Trophoblast cell (in vitro differentiated cells and primary cell): ENCODE results near the gene ATF7.
A peak's percentile ranks its signal among the peaks of the same experiment; 100 is the strongest.
"Not testable (repeated sequence)": the region's sequence is repeated elsewhere in the genome, so short reads cannot be mapped to it uniquely, and the experiment has no call there.

Source experiments
- DNase-seq, 2 donors: peaks; one replicate each; pipeline ENCODE4 v3.0.0-alpha.2; 2016
- H2AFZ ChIP-seq: 2 replicates; pipeline ENCODE4 v1.6.1; 2013; ENCODE audit warnings: low read length, moderate library complexity, mild to moderate bottlenecking; ENCODE audit not compliant: insufficient read depth, poor library complexity
- H2AK5ac ChIP-seq: 2 replicates; pipeline ENCODE4 v1.6.1; 2013; ENCODE audit warnings: mild to moderate bottlenecking, low read length
- H2BK120ac ChIP-seq: 2 replicates; pipeline ENCODE4 v1.6.1; 2013; ENCODE audit warnings: low read length, mild to moderate bottlenecking, moderate library complexity; ENCODE audit not compliant: insufficient read depth, poor library complexity
- H2BK12ac ChIP-seq: 2 replicates; pipeline ENCODE4 v1.6.1; 2013; ENCODE audit warnings: mild to moderate bottlenecking, low read length, moderate library complexity
- H2BK5ac ChIP-seq: 2 replicates; pipeline ENCODE4 v1.6.1; 2013; ENCODE audit warnings: low read length, low read depth, moderate library complexity, mild to moderate bottlenecking; ENCODE audit not compliant: poor library complexity
- H3K14ac ChIP-seq: 2 replicates; pipeline ENCODE4 v1.6.1; 2013; ENCODE audit warnings: mild to moderate bottlenecking, low read length
- H3K18ac ChIP-seq: 2 replicates; pipeline ENCODE4 v1.6.1; 2013; ENCODE audit warnings: mild to moderate bottlenecking, low read length
- H3K23ac ChIP-seq: 2 replicates; pipeline ENCODE4 v1.6.1; 2013; ENCODE audit warnings: low read length
- H3K27ac ChIP-seq: 2 replicates; pipeline ENCODE4 v1.5.1; 2013; ENCODE audit warnings: low read depth, mild to moderate bottlenecking, inconsistent platforms, low read length, moderate library complexity
- H3K27me3 ChIP-seq: 2 replicates; pipeline ENCODE4 v1.6.1; 2013; ENCODE audit warnings: inconsistent platforms, mild to moderate bottlenecking, low read length, moderate library complexity; ENCODE audit not compliant: insufficient read depth
- H3K36me3 ChIP-seq, 2 experiments: 1 replicate in 1 of 2; 2 replicates in 1 of 2; pipeline ENCODE4 v1.6.1; 2013; ENCODE audit warnings: low read length in 2 of 2, mild to moderate bottlenecking in 2 of 2, moderate library complexity in 1 of 2; ENCODE audit not compliant: insufficient read depth in 2 of 2, control insufficient read depth in 1 of 2
- H3K4ac ChIP-seq: 2 replicates; pipeline ENCODE4 v1.6.1; 2013; ENCODE audit warnings: low read depth, mild to moderate bottlenecking, low read length, moderate library complexity
- H3K4me1 ChIP-seq, 2 experiments: 1 replicate in 1 of 2; 2 replicates in 1 of 2; pipeline ENCODE4 v1.6.1; 2013; ENCODE audit warnings: low read length in 2 of 2, mild to moderate bottlenecking in 2 of 2, moderate library complexity in 1 of 2; ENCODE audit not compliant: insufficient read depth in 2 of 2, control insufficient read depth in 1 of 2
- H3K4me2 ChIP-seq: 2 replicates; pipeline ENCODE4 v1.6.1; 2013; ENCODE audit warnings: inconsistent platforms, mild to moderate bottlenecking, low read length, moderate library complexity
- H3K4me3 ChIP-seq: 2 replicates; pipeline ENCODE4 v1.5.1; 2013; ENCODE audit warnings: mild to moderate bottlenecking, low read depth, low read length, inconsistent platforms
- H3K79me1 ChIP-seq: one replicate; pipeline ENCODE4 v1.6.1; 2013; ENCODE audit warnings: low read length
- H3K79me2 ChIP-seq: 2 replicates; pipeline ENCODE4 v1.6.1; 2013; ENCODE audit warnings: low read length, mild to moderate bottlenecking; ENCODE audit not compliant: control insufficient read depth, insufficient read depth, poor library complexity
- H3K9ac ChIP-seq: 2 replicates; pipeline ENCODE4 v1.6.1; 2013; ENCODE audit warnings: mild to moderate bottlenecking, low read length
- H3K9me3 ChIP-seq: 2 replicates; pipeline ENCODE4 v1.6.1; 2013; ENCODE audit warnings: low read depth, mild to moderate bottlenecking, control low read depth, inconsistent platforms, low read length; ENCODE audit not compliant: insufficient read depth
- H4K12ac ChIP-seq: 2 replicates; pipeline ENCODE4 v1.6.1; 2013; ENCODE audit warnings: low read depth, mild to moderate bottlenecking, low read length, moderate library complexity
- H4K8ac ChIP-seq: 2 replicates; pipeline ENCODE4 v1.6.1; 2013; ENCODE audit warnings: low read depth, mild to moderate bottlenecking, low read length, moderate library complexity
- H4K91ac ChIP-seq: one replicate; pipeline ENCODE4 v1.6.1; 2013; ENCODE audit warnings: low read depth, mild to moderate bottlenecking, low read length, moderate library complexity
- WGBS: extraction: QIAGEN DNeasy Blood & Tissue Kit; methylation state at CpG from one replicate; pipeline ENCODE4 v1.1.7; 2013; ENCODE audit warnings: missing lambda C conversion rate; ENCODE audit not compliant: insufficient read length, insufficient coverage; ENCODE audit errors: extremely low coverage; 5-methylcytosine and 5-hydroxymethylcytosine counted together

ATF7 gene

GRCh38 chr12:53652366-53652765, 26.2 kb upstream of the ATF7 start:
- H3K14ac ChIP-seq = no peak overlapping the region
- H3K4me2 ChIP-seq = no peak overlapping the region
- WGBS = no CpG with 5 or more reads among the region's 1 CpG
- H3K79me1 ChIP-seq = no peaks in the 10 kb centered on the region
- H4K8ac ChIP-seq = no peak overlapping the region
- H3K18ac ChIP-seq = no peak overlapping the region
- H3K27ac ChIP-seq = no peak overlapping the region
- no peak overlapping the region for H2AK5ac ChIP-seq
- H4K12ac ChIP-seq = no peak overlapping the region
- no peak overlapping the region for H2BK5ac ChIP-seq
- H2BK120ac ChIP-seq = no peak overlapping the region
- no peaks in the 10 kb centered on the region for H3K79me2 ChIP-seq
- no peak overlapping the region for H4K91ac ChIP-seq
- H3K27me3 ChIP-seq = no peaks in the 10 kb centered on the region
- DNase-seq = no peak
- no peak overlapping the region for H3K9ac ChIP-seq
- no peaks in the 10 kb centered on the region for H3K4me1 ChIP-seq
- H3K23ac ChIP-seq = no peak overlapping the region
- no peaks in the 10 kb centered on the region for H3K36me3 ChIP-seq
- no peak overlapping the region for H3K4me3 ChIP-seq
- H2BK12ac ChIP-seq = no peak overlapping the region
- no peak overlapping the region for H3K4ac ChIP-seq
- no peaks in the 10 kb centered on the region for H3K9me3 ChIP-seq
- H2AFZ ChIP-seq = no peak overlapping the region

- Histone ChIP-seq H3K79me1 (no peaks in the 10 kb centered on the region), H3K23ac (no peak overlapping the region), H3K9me3 (no peaks in the 10 kb centered on the region), H3K4me3 (no peak overlapping the region), H3K4me1 (no peaks in the 10 kb centered on the region), H2AK5ac (no peak overlapping the region), H3K18ac (no peak overlapping the region), H4K91ac (no peak overlapping the region), H2BK12ac (no peak overlapping the region), H4K12ac (no peak overlapping the region), H3K4ac (no peak overlapping the region), H3K9ac (no peak overlapping the region), H2BK120ac (no peak overlapping the region), H3K79me2 (no peaks in the 10 kb centered on the region), H3K14ac (no peak overlapping the region), H3K27ac (no peak overlapping the region), H2AFZ (no peak overlapping the region), H3K36me3 (no peaks in the 10 kb centered on the region), H2BK5ac (no peak overlapping the region), H3K4me2 (no peak overlapping the region), H4K8ac (no peak overlapping the region), H3K27me3 (no peaks in the 10 kb centered on the region)
- peak in 1 of 2 donors; percentile 4 for DNase-seq
- WGBS = no CpG with 5 or more reads among the region's 1 CpG
These were observed 25.6 kb upstream of the ATF7 start for GRCh38 chr12:53651737-53652136.

GRCh38 chr12:53646300-53646699, 20.1 kb upstream of the ATF7 start:
- H3K36me3 ChIP-seq, H3K79me1 ChIP-seq, H3K4ac ChIP-seq, H3K27ac ChIP-seq, H3K14ac ChIP-seq, H3K4me3 ChIP-seq, H3K4me2 ChIP-seq, H2BK5ac ChIP-seq, H2AK5ac ChIP-seq, H4K12ac ChIP-seq, H2AFZ ChIP-seq, H3K27me3 ChIP-seq, H3K9ac ChIP-seq, H3K18ac ChIP-seq, H3K23ac ChIP-seq, H3K79me2 ChIP-seq, H4K91ac ChIP-seq, H4K8ac ChIP-seq, H2BK12ac ChIP-seq, H3K9me3 ChIP-seq, H3K4me1 ChIP-seq, DNase-seq, H2BK120ac ChIP-seq: not testable (repeated sequence)
- no CpG with 5 or more reads among the region's 4 CpGs for WGBS

GRCh38 chr12:53645165-53645564, 19.0 kb upstream of the ATF7 start:
- Histone ChIP-seq H3K9me3 (no peaks in the 10 kb centered on the region), H3K4me1 (no peaks in the 10 kb centered on the region), H3K36me3 (no peaks in the 10 kb centered on the region), H2BK5ac (no peak overlapping the region), H3K79me2 (no peaks in the 10 kb centered on the region), H4K91ac (no peak overlapping the region), H3K4ac (no peak overlapping the region), H3K4me2 (no peak overlapping the region), H3K23ac (no peak overlapping the region), H2BK12ac (no peak overlapping the region), H3K79me1 (no peaks in the 10 kb centered on the region), H4K12ac (no peak overlapping the region), H2AFZ (no peak overlapping the region), H3K14ac (no peak overlapping the region), H4K8ac (no peak overlapping the region), H3K27me3 (no peaks in the 10 kb centered on the region), H2AK5ac (no peak overlapping the region), H3K27ac (no peak overlapping the region), H3K9ac (no peak overlapping the region), H3K18ac (no peak overlapping the region), H3K4me3 (no peak overlapping the region), H2BK120ac (no peak overlapping the region)
- DNase-seq = no peak
- no CpG with 5 or more reads among the region's 3 CpGs for WGBS
